ENCODE measurements around the gene ABCC4.

- no peak for TF ChIP-seq CBX3 (IDR thresholded peaks at IDR 0.05; ENCODE audit: borderline replicate concordance in 1 of 2, low read length in 2 of 2)
- no peak for TF ChIP-seq ZSCAN32 (CRISPR knock-in tag; IDR thresholded peaks at IDR 0.05)
- no peak for TF ChIP-seq RAD51 (IDR thresholded peaks at IDR 0.05; ENCODE audit: borderline replicate concordance, low read depth)
- no peak for TF ChIP-seq HDAC1 (IDR thresholded peaks at IDR 0.05)
- TF ChIP-seq ZEB2 (IDR thresholded peaks at IDR 0.05) = no peak
- no peak for TF ChIP-seq CTBP1 (IDR thresholded peaks at IDR 0.05; ENCODE audit: borderline replicate concordance)
- no peak for TF ChIP-seq MYC (IDR thresholded peaks at IDR 0.05; ENCODE audit: low read depth, low read length)
- no peak for TF ChIP-seq MYC (CRISPR knock-in tag; IDR thresholded peaks at IDR 0.05; ENCODE audit: borderline replicate concordance, low read depth)
- TF ChIP-seq FOS (IDR thresholded peaks at IDR 0.05; ENCODE audit: extremely low read depth, insufficient read length) = no peak
- no peak for TF ChIP-seq TAF1 (IDR thresholded peaks at IDR 0.05; ENCODE audit: control insufficient read depth, extremely low read depth, insufficient read depth, low read length, severe bottlenecking)
- TF ChIP-seq ZNF644 (tag; IDR thresholded peaks at IDR 0.05; ENCODE audit: low read depth) = no peak
Observed at GRCh38 chr13:95032121-95032520, 269.1 kb downstream of the ABCC4 start.

Data from K562 (cell line).